Measurements from ENCODE around the gene TMEM52.

Gene TMEM52

DNA sequence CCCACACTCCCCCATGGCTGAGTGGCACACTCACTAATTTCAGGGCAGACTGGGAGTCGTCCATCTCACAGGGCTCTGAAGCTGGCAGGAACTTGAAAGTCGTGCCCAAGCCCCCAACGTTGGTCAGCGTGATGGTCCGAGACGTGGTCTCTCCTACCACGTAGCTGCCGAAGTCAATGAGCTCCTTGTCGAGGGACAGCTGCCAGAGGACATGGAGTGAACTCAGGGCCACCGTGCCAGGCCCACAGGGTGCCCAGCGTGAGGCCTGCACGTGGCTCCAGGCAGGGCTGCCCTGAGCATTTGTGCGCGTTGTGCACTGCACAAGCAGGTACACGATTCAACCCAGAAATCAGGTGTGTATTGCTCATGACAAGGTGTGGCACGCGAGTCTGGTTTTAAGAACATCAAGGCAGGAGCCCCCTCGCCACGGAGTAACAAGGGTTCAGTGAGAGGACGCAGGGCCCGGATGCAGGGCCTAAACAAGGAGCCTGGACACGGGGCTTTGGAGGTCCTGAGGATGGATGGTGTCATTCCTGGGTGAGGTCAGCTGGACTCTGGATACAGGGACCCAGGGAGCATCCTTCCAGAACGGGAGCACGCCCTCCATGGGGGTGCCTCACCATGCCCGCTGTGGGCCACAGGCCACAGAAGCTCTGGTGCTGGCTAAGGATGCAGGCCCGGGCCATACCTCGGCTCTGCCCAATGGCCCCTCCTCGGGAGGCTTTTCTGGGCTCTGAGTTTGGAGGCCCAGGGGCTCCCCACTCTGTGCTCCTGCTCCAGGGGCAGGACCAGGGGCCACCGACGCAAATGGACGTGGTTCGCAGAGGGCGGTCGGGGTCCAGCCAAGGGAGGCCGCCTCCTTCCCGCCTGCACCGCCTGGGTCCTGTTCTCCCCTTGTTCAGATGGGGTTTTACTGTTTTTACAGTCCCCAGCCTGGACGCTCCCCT, 37.8 kb upstream of the TMEM52 start:
- H3K4me3 ChIP-seq (ENCODE audit: low read depth, low read length): no peak overlapping the region
- TF ChIP-seq, protein P1, sequence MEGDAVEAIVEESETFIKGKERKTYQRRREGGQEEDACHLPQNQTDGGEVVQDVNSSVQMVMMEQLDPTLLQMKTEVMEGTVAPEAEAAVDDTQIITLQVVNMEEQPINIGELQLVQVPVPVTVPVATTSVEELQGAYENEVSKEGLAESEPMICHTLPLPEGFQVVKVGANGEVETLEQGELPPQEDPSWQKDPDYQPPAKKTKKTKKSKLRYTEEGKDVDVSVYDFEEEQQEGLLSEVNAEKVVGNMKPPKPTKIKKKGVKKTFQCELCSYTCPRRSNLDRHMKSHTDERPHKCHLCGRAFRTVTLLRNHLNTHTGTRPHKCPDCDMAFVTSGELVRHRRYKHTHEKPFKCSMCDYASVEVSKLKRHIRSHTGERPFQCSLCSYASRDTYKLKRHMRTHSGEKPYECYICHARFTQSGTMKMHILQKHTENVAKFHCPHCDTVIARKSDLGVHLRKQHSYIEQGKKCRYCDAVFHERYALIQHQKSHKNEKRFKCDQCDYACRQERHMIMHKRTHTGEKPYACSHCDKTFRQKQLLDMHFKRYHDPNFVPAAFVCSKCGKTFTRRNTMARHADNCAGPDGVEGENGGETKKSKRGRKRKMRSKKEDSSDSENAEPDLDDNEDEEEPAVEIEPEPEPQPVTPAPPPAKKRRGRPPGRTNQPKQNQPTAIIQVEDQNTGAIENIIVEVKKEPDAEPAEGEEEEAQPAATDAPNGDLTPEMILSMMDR (IDR thresholded peaks at IDR 0.05; ENCODE audit: borderline replicate concordance, insufficient read depth, low read depth, low read length): no peak

DNA sequence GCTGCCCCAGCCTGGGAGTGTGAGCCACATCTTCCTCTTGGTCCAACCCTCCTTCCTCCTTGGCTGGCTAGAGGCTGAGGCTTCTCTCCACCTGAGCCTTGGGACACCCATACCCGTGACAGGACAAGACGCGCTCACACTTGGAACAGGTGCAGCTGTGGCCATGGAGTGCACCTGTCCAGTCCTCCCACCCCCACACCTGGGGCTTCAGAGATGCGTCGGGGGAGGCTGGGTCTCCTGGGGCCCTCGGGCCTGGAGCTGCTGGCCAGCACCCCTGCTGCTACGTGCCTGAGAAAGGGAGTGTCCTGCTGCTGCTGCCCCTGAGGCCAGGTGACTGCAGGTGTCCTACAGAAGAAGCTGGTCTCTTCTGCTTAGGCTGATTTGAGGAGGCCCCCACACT, 37.0 kb upstream of the TMEM52 start:
- TF ChIP-seq, protein P1 (IDR thresholded peaks at IDR 0.05; ENCODE audit: borderline replicate concordance, insufficient read depth, low read depth, low read length): no peak
- no peak overlapping the region for H3K4me3 ChIP-seq (ENCODE audit: low read depth, low read length)

DNA sequence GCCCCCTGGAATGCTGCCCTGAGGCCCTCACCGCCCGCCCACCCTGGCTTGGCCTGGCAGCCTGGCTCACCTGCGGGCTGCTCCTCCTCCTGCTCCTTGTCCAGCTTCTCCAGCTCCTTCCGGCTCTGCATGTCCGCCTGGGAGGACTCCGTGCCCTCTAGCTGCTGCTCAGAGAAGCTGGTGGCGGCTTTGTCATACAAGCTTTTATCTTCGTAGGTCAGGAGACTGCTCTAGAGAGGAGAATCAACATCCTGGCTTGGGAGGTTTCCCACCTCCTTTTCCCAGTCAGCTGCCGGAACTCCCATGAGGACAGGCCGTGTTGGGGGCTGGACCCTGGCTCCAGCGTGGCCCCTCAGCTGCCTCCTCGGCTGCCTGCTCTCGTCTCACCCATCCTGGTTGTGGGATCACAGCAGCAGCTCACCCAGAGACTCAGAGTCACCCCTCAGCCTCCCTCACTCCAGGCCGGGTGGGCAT, 36.6 kb upstream of the TMEM52 start:
- TF ChIP-seq, protein P1 (IDR thresholded peaks at IDR 0.05; ENCODE audit: borderline replicate concordance, insufficient read depth, low read depth, low read length): no peak
- H3K4me3 ChIP-seq (ENCODE audit: low read depth, low read length): no peak overlapping the region

DNA sequence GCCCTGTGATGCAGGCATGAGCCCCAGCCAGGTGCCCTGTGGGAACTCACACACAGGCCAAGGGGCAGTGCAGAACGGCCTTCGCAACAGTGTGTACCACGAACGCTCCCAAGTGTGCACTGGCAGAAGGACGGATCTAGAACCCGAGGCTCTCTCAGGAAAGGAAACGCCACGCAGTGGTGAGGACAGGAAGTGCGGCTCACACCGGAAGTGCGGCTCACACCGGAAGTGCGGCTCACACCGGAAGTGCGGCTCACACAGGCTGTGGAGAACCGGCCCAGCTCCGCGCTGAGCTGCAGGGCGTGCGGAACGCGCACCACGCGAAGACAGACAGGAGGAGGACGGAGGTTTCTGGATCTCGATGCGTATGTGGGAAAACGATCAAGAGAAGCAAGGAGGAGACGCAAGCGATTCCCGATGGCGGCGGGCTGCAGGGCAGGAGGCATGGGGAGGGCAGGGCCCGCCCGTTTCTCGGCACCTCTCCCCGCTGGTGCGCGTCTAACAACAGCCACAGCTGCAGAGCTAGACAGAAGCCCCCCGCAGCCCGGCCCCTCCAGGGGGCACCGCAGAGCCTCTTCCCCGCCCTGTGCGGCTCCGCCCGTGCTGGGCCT, 35.9 kb upstream of the TMEM52 start:
- TF ChIP-seq, protein P1 (IDR thresholded peaks at IDR 0.05; ENCODE audit: borderline replicate concordance, insufficient read depth, low read depth, low read length): 0 out of 2 replicates have a peak, but pooled peaks have one; percentile 25
- H3K4me3 ChIP-seq (ENCODE audit: low read depth, low read length): no peak overlapping the region

DNA sequence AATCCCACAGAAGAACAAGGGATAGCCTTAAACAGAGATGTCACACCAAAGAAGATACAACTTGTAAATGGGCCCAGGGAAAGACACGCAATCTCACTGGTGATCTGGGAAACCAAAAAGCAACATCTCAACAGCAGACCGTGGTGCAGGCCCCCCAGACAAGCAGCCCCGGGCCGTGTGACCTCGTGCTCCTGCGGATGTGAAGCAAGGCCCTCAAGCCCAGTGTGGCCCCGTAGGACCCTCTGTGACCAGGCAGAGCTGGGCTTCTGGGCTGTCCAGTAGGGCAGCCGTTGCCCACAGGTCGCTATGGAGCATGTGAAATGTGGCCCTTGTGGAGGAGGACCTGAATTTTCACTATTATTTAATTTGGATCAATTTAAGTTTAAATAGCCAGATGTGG, 34.9 kb upstream of the TMEM52 start:
- H3K4me3 ChIP-seq (ENCODE audit: low read depth, low read length): no peak overlapping the region
- TF ChIP-seq, protein P1 (IDR thresholded peaks at IDR 0.05; ENCODE audit: borderline replicate concordance, insufficient read depth, low read depth, low read length): no peak

DNA sequence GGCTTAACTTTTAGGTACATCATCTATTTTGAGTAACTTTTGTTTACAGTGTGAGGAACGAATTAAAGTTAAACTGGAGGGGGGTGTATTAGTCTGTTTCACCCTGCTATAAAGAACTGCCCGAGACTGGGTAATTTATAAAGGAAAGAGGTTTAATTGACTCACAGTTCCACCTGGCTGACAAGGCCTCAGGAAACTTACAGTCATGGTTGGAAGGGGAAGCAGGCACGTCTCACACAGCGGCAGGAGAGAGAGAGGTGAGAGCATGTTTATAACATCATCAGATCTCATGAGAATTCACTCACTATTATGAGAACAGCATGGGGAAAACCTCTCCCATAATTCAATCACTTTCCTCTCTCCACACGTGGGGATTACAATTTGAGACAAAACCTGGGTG, 31.9 kb upstream of the TMEM52 start:
- TF ChIP-seq, protein P1 (IDR thresholded peaks at IDR 0.05; ENCODE audit: borderline replicate concordance, insufficient read depth, low read depth, low read length): no peak
- H3K4me3 ChIP-seq (ENCODE audit: low read depth, low read length): no peak overlapping the region
